ENCODE data around the gene EYA3.

EYA3 gene

DNA sequence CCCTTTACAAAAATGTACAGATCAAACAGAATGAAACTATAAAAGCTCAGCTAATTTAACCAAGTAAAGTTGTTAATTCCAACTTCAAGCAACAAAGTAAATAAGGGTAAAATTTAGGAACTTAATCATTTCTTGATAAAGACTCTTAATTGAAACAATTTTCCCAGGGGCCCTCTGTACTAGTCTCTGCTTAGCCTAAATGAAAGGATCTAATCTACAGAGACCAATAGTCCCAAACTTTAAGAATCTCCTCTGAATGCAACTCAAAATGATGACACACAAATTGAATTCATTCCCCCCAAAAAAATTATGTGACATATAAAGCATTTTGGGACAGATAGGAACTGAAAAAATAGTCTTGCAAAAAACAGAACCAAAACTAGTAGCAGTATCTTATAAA, 16.6 kb downstream of the EYA3 start:
- no peak for DNase-seq (ENCODE audit: low read depth in 2 of 2)

DNA sequence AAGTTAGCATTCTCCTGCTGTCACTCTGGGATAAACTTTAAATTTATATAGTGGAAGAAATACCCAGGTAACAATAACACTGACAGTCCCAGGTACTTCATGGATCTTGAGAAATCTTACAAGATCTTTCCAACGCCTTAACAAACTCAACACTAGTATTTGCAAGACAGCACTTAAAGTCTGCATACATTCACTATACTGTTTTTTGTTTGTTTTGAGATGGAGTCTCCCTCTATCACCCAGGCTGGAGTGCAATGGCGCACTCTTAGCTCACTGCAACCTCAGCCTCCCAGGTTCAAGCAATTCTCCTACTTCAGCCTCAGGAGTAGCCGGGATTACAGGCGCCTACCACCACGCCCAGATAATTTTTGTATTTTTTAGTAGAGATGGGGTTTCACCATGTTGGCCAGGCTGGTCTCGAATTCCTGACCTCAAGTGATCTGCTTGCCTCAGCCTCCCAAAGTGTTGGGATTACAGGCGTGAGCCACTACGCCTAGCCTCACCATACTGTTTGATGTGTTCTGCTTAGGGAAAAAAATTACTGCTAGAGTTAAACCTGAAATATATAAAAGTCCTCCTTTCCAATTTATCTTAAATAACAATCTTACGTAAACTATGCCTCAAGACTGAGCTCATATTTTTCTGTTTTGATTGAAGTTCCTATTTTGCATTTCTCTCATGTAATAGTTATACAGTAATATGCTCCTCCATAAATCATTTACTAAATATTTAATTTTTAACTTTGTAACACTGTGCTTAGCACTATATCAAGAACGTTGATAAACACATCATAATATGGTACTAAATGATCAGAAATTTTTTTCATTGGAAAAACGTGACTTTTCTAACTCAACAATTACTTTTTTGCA, 17.5 kb downstream of the EYA3 start:
- DNase-seq (ENCODE audit: low read depth in 2 of 2): no peak

DNA sequence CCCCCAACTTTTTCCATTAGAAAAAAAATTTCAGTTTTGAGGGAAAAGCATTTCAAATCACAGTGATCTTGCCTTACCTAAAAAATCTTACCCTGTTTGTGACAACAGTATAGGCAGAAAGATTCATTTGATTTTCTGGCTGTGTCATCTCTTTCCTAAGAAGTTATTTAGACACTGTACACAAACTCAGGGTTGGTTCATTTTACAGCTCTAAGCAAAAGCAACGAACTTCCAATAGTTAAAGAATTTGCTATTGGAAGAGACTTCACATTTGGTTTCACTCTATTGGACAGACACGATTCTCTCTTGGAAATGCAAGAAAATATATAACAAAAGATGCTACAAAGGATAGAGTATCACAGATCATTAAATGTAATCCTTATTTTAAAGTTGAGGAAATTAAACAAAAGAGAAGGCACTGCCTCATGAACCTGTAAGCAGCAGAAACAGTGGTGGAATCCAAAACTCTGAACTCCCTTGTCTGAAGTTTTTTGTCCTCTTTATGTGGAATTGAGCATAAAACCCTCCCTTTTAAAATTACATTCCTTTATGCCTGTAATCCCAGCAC, 20.8 kb downstream of the EYA3 start:
- no peak for DNase-seq (ENCODE audit: low read depth in 2 of 2)

DNA sequence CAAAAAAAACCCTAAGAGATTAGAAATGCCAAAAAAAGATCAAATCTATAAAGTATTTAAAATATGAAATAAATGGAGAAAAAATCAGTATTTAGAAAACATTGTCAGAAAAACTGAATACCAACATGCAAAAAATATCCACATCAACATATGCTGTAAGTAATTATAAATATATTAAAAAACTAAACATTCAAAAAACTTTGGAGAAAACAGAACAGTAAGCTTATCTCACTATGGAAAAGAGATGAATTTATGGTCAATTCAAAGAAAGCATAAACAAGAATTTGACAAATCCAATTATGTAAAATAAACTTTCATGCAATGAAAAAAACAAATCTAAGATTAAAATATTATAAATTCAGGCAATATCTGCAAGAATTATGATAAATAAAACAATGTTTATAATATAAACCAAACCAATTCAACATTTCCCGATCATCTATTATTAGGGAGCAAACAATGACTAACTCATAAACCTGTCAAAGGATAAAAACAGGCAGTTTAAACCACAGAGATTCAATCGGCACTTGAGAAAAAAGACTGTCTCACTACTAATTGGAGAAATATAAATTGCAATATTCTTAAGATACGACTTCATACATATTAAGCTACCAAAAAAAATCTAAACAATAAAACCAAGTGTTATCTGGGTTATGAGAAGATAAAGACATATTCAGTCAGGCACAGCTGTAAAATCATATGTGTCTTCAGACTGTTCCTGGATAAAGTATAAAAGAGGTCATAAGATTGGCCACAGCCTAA, 21.8 kb downstream of the EYA3 start:
- DNase-seq (ENCODE audit: low read depth in 2 of 2): no peak

DNA sequence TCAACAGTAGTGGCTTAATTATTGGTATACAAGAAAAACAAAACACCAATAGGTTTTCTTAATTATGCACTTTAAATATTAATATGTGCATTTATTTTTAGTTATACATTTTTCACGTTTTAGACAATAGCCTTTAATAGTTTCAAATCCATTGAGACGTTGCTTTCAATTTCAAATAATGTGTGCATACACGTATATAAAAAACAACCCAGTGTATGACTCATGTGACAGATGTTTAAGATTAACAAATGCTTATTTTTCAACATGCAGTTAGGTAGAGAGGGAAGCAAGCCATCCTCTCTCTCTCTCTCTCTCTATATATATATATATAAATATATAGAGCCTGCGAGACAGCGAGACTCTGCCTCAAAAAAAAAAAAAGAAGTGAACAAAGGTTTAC, 24.3 kb downstream of the EYA3 start:
- no peak for DNase-seq (ENCODE audit: low read depth in 2 of 2)

DNA sequence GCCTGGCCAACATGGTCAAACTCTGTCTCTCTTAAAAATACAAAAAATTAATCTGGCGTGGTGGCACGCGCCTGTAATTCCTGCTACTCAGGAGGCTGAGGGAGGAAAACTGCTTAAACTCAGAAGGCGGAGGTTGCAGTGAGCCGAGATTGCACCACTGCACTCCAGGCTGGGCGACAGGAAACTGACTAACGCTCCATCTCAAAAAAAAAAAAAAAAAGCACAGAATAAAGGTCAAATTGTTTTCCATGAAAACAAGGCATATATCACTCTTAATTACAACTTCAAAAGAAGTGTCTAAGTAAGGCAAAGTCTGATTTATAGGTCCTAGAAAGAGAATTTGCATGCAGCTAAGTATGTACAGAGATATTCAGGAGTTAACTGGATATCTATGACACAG, 25.6 kb downstream of the EYA3 start:
- DNase-seq (ENCODE audit: low read depth in 2 of 2): peak in 1 of 2 donors; percentile 1

DNA sequence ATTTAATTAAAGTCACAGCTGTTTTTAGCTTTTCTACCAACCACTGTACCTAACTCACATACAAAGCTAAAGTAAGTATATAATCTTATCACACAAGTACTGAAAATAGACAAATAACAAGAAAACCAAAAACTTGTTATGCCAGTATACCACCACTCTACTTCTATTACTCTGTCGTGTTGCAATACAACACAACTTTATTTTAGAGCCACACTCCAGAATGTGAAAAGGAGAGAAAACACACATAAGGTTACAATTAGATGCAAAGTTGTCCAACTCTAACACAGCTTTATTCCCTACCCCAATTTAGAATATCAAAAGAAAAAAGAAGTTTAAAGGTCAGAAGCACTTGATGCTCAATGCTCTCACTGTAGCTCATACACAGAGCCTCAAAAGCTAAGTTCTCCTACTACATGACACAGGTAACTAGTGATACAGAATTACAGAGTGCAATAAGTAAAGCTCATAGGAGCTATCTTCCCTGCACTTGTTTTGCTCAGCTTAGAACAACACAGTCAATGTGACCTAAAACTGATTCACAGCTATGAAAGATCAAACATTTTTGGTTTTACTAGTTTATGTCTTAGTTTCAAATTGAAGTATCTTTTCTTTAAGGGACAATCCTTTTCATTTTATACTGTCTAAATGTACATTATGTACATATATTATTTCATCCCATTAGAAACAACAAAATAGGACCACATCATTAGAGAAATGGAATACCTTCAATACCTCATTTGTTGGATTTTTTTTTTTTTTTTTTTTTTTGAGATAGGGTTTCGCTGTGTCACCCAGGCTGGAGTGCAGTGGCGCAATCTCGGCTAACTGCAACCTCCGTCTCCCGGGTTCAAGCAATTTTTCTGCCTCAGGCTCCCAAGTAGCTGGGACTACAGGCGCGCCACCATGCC, 29.2 kb downstream of the EYA3 start:
- no peak for DNase-seq (ENCODE audit: low read depth in 2 of 2)

DNA sequence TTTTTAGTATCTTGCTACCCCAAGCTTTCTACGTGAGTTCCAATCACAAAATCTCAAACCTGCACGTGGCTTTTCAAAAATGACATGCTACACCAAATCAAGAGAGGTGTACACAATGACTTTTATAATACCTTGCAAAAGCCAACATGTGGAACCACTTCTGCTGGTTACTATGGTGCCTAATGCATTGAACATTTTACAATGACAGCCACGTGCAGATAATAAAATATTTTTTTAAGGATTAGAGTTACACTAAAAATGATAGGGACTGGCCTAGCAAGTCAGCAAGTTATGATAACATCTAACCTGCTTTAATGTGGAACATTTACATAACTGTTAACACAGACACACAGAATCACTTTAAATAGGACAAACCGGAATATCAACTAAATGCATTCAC, 30.2 kb downstream of the EYA3 start:
- DNase-seq (ENCODE audit: low read depth in 2 of 2): no peak

DNA sequence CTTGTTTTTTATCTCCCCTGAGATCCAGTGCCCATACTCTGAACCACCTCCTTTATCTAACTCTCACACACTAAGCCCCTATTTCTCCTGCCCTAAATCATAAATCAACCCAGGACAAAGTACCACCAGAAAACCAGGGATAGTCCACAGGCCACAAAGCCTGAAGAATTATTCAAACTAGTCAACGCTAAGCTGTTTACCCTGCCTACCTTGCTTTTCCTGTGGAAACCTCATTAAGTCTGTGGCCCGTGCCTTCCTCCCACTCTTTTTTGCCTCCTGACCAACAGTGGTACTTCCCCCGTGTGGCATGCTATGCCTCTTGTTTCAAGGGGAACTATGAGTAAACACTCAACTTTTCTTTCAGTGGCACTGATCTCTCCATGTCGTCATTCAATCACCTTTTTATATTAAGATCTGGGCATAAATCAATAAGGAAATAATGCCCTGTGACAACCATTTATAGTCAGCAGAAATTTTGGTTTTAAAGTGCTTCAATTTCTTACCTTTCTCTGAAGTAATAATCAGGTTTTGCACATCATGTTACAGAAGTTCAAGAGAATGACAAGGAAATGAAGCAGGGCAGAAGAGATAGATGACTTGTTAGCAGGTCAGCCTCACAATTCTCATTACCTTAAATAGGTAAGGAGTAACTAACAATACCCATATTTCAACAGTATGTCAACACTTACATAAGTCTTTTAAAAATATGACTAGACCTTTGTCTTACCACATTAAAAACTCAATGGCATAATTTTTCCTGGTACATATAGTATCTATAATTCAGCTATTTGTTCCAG, 32.1 kb downstream of the EYA3 start:
- DNase-seq (ENCODE audit: low read depth in 2 of 2): peak; percentile 18 to 53

DNA sequence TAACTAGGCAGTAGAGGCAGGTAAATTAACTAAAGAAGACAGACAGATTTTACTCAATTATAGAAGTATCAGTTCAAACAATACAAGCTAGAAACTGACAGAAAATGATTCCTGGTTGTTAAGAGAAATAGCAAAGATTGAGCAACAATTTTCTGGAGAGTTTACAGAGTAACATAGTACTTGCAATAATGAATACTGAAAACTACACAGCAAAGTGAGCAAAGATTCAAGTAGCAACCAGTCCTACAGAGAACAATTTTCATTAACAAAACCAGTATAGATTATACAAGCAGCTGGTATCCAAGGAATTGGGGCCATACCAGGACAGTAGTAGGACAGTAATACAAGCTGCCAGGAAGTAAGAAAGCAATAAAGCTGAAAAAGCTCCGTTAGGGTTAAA, 37.6 kb downstream of the EYA3 start:
- DNase-seq (ENCODE audit: low read depth in 2 of 2): no peak

DNA sequence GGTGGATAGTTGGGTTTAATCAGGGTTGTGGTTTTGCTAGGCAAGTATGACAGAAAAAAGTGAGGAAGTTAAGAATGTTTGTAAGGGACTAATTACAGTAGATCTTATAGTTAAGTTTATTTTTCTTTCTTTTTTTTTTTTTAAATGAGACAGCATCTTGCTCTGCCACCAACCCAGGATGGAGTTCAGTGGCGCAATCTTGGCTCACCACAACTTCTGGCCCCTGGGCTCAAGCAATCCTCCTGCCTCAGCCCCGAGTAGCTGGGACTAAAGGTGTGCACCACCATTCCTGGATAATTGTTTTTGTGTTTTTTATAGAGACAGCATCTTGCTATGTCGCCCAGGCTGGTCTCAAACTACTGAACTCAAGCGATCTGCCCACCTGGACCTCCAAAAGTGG, 41.7 kb downstream of the EYA3 start:
- DNase-seq (ENCODE audit: low read depth in 2 of 2): no peak

DNA sequence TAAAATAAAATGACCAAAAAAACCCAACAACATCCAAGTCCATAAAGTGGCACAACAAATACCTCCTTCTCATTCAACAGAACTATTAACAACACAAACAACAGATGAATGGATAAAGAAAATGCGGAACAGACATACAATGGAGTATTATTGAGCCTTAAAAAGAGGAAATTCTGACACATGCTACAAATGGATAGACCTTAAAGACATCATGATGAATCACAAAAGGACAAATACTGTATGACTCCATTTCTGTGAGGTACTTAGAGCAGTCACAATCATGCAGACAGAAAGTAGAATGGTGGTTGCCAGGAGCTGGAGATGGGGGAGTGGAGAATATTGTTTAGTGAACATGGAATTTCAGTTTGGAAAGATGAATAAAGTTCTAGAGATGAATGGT, 42.6 kb downstream of the EYA3 start:
- no peak for DNase-seq (ENCODE audit: low read depth in 2 of 2)

DNA sequence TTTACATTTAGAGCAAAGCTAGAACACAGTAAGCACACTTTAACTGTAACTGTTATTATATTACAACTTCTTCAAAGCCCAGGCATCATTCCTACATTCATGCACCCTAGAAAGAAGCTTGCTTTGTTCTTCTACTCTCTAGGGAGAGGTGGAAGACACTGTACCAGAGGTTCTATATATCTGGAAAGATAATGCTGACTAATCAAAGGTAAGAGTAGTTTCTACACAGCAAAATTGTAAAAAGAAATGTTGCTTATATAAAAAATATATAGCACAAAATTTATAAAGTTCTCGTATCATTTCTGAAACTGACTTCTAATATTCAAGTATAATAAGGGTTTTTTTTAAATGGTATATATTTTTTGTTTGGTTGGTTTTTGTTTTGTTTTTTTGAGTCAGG, 44.0 kb downstream of the EYA3 start:
- DNase-seq (ENCODE audit: low read depth in 2 of 2): no peak

DNA sequence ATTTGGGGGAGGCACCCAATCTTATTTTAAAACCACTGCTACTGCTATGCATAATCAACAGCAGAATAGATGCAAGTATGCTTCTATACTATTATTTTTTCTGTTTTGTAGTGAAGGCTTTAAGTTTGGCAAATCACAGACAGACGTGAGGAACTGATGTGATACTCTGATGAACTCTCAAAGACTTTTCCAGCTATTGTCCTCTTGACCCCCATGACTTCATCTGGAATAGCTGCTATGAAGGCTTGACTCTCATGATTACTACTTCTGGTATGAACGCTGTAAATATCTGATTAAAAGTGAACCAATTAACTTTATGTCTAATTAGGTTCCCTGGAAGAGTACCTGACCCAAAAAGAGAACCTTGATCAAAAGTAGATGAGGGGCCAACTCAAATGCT, 49.1 kb downstream of the EYA3 start:
- DNase-seq (ENCODE audit: low read depth in 2 of 2): no peak

DNA sequence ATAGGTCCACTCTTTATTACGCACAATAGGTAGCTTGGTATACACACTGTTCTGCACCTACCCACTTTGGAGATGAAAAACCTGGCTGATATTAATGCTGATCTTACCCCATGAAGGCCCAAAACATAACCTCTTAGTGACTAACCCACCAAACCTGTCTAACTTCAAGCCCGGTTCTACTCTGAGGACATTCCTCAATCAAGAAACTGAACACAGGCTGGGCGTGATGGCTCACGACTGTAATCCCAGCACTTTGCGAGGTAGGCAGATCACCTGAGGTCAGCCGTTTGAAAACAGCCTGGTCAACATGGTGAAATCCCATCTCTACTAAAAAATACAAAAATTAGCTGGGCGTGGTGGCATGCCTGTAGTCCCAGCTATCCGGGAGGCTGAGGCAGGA, 50.5 kb downstream of the EYA3 start:
- no peak for DNase-seq (ENCODE audit: low read depth in 2 of 2)

DNA sequence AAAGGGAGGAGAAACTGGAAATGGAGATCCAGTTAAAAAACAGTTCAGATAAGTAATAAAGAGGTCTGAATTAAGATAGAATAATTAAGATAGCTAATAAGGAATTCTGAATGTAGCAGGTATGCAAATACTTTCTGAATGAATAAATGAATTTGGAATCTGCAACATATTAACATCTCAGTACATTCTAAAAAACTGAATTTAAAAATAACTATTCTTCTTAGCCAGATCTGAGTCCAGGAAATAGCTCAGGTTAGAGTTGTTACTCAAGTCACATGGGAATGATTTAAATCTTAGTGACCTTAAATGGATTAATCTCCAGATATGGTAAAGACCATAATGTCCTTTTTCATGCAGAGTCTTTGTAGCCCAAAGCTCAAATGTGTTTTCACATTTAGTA, 51.2 kb downstream of the EYA3 start:
- DNase-seq (ENCODE audit: low read depth in 2 of 2): no peak

DNA sequence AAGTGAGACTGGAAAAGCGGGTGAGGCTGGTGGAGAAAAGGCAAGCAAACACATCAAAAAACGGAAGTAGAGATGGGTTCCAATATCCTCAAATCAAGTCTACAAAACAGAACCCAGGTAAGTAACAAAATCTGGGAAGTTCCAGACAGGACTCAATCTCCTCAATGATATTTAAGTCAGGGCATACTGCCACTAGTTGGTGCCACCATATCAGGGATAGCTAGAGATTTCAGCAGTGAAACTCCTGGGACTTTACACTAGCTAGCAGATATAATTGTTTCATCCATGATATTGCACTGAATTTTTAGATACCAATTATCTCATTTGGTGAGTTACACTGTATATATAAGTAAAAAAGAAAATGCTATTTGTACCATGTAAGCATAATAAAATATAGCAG, 52.0 kb downstream of the EYA3 start:
- no peak for DNase-seq (ENCODE audit: low read depth in 2 of 2)

DNA sequence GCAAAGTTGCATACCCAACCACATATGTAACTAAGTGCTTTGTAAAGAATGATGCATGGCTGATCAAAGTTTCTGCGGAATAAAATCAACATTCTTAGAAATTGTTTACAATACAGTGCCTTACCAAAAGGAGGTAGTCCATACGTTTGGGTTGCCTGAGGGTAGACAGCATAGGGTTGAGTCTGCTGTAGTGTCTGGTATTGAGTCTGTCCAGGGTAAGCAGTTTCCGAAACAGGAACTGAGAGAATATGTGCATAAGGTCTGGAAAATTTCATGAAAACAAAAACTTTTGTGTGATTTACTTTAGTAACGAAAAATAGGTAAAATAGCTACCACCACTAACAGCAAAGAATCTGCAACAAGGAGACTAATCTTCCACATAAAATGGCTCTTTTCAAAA, 53.0 kb downstream of the EYA3 start:
- DNase-seq (ENCODE audit: low read depth in 2 of 2): no peak

DNA sequence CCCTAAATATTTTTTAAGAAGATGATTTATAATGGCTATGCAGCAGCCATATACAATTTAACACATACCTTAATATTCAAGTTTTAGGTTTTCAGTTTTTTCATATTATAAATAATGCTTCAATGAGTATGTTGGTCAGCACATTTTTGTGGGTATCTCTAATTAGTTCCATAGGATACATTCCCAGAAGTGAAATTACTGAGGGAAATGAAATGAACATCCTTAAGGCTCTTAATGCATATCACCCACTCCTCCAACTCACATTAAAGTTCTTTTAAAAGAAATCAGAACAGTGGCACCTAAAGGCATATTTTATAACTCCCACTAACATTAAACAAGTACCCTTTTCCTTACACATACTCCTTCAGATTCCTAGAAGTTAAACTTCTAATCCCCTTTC, 56.1 kb downstream of the EYA3 start:
- DNase-seq (ENCODE audit: low read depth in 2 of 2): no peak

DNA sequence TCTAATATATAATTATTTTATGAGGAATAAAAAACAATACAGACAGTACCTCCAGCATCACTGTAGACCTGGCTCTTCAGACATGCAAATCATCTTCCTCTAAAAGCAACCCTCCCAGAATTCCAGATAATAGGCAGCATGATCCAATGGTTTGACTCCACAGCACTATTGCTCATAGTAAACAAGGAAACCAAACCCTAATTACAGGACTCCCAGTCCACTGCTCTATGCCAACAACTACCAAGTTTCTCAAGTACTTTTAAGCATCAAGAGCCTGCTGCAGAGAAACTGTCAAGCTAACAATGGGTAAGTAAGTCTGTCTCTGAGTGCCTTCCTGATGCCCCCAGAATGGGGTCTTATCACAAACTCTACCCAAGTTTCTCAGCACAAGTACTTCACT, 57.2 kb downstream of the EYA3 start:
- no peak for DNase-seq (ENCODE audit: low read depth in 2 of 2)

All from stimulated activated CD8-positive, alpha-beta memory T cell treated with anti-CD3 and anti-CD28 coated beads, Interleukin-2, amount 100 ng/mL, for 1 hour (primary cell).